HG03159 (cell line): ENCODE data around the gene SHC3.

ENCODE experiments used
- ATAC-seq: cut with Tn5 transposase; IDR thresholded peaks from one replicate; pipeline ENCODE4 v1.9.1; 2021; ENCODE audit warnings: mild to moderate bottlenecking, moderate library complexity; ENCODE audit not compliant: unreplicated experiment

Gene SHC3

GRCh38 chr9:89160806-89161205 is 17.8 kb downstream of the SHC3 start:
- no peak for ATAC-seq

- ATAC-seq: no peak
Measured at GRCh38 chr9:89154651-89155336, 23.8 kb downstream of the SHC3 start.

GRCh38 chr9:89154218-89154617 is 24.4 kb downstream of the SHC3 start:
- ATAC-seq: no peak

GRCh38 chr9:89153232-89154017 is 25.2 kb downstream of the SHC3 start:
- ATAC-seq: no peak

DNA sequence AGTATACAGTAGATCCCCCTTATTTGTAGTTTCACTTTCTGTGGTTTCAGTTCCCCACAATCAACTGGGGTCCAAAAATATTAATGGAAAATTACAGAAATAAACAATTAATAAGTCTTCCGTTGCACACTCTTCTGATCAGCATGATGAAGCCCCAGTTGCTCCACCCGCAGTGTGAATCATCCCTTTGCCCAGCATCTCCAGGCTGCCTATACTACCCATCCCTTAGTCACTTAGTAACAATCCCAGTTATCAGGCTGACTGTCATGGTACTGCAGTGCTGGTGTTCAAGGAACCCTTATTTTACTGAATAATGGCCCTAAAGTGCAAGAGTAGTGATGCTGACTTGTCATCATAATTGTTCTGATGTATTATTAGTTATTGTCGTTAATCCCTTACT is 28.9 kb downstream of the SHC3 start:
- no peak for ATAC-seq

DNA sequence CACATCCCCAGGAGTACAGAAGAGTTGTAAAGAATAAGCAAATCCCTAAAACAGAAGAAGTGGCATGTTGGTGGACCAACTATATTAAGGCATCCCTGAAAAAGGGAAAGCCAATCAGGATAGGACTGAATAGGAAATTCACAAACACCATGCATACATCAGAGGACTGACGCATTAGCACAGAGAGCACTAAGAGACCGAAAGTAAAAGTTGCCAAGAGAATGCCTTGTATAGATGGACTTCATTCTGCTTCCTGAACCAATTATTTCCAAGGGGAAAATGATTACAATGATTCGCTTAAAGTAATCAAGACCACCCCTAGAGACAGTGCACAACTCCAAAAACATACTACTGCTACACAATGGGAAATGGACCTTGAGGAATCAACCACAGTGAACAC is 33.5 kb downstream of the SHC3 start:
- no peak for ATAC-seq

DNA sequence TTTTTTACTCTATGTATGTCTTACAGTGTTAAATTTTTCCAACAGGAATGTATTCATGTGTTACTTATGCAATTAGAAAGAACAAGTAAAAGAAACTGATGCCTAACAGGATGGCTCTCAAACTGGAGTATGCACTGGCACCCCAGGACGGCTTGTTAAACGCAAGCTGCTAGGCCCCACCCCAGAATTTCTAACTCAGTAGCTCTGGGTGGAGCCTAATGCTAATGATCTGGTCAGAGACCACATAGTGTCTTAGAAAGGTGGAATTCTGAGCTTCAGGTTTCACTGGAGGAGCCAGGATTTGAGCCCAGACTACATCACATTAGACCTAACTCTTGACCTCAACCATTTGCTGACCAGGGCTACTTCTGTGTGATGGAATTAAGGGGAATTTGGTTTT is 34.4 kb downstream of the SHC3 start:
- ATAC-seq: no peak

GRCh38 chr9:89143266-89143665 is 35.4 kb downstream of the SHC3 start:
- no peak for ATAC-seq

DNA sequence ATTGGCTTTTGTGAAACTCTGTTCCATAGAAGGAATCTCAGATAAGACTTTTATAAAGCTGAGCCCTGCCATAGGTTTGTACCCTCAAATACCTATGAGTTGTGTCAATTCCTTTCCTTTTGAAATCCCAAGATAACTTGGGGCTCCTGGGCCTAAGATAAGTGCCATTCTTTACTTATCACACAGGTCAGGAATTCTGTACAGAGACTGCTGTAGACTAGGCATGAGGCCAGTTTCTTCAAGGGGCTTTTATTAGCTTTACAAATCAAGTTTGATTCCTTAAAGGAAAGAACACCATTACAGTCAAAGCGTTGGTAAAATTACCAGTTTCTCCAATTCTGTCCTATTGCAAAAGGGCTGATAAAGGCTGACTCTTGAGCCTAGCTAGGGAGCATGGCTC is 39.2 kb downstream of the SHC3 start:
- ATAC-seq: no peak

- no peak for ATAC-seq
Measured at GRCh38 chr9:89138463-89139390, 39.9 kb downstream of the SHC3 start.

DNA sequence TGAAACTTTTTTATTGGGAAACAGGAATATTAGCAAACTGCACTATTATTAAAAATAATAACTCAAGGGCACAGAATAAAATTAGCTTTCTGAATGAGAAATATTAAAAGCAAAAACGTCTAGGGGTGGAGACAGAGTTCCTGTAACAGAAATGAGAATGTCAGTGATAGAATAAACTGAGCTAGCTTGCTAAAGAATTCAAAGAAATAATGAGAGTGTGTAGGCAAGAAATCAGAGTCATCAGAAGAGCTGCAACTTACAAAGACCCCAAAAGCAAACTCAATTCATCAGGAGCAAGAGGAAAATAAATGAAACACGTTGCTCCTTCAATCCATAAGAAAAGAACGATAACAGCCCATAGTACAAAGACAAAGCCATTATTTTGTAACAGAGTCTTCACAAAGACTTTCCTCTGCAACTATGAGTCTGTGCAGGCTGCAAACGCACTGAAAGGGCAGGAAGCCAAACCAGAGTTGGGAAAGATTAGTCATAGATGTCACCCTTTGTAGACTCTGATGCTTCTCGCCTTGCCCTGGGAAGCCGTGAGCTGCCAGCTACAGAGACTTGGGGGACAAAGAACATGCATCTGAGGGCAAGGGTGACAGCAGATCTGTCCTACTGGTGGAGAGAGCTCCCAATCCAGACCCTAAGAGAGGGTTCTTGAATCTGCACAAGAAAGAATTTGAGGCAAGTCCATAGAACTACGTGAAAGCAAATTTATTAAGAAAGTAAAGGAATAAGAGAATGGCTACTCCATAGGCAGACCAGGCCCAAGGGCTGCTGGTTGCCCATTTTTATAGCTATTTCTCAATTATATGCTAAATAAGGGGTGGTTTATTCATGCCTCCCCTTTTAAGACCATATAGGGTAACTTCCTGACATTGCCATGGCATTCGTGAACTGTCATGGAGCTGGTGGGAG is 40.8 kb downstream of the SHC3 start:
- ATAC-seq: no peak

DNA sequence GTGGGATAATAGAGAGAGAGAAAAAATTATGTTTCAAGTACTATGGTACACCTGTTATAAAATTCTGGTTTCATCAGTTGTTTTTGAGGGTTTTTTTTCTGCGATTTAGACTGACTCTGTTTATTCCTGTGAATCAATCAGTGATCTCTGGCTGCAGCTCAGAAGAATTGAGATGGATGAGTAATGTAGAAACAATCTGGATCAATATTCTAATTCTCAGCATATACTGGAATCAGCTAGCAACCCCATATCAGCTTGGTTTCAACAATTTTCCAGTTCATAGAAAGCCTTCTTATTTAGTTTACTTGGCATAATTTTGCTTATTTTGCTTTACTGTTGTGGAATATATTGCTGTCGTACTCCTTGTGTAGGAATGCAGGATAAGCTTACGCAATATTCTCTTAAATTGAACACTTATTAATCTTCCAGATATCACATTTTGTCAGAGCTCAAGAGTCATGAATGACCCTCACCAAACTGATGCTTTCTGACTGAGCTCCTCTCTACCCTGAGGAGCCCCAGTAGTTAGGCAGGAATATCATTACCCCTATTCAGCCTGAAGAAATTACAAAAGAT is 42.9 kb downstream of the SHC3 start:
- no peak for ATAC-seq

- ATAC-seq: no peak
Measured at GRCh38 chr9:89134709-89135108, 43.9 kb downstream of the SHC3 start.

DNA sequence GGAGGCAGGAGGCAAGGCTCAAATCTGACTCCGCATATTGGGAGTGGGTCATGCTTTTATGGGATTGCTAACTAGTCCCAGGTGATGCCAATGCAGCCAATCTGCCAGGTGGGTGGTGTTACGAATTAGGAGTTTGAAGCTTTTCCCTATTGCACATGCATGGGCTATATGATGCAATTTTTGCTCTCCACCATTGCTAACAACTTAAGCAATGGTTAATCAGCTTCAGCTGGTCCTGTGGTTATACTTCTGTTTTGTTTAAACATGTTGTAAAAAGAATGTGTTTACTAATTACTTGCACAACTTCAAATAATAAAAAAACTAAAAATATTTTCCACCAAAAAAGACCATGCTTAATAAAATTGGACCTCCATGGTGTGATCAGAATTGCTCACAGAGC is 55.7 kb downstream of the SHC3 start:
- no peak for ATAC-seq

DNA sequence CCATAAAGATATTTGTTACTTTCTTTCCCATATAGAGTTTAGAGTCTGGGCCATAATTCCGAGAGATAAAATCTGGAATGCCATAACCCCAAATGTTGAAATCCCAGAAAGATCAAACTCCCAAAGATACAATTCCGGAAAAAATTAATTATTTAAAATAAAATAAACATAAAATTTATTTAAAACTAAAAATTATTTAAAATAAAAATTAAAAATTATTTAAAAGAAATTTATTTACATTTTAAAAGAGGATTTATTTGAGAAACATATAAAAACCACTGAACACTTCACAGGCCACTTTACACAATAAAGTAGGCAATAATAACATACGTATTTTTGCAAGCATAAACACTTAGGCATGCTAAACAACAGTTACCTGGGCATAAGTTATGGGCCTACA is 57.9 kb downstream of the SHC3 start:
- ATAC-seq: no peak

- ATAC-seq: no peak
Measured at GRCh38 chr9:89116805-89117192, 61.8 kb downstream of the SHC3 start.

GRCh38 chr9:89116064-89116804 is 62.4 kb downstream of the SHC3 start:
- no peak for ATAC-seq

DNA sequence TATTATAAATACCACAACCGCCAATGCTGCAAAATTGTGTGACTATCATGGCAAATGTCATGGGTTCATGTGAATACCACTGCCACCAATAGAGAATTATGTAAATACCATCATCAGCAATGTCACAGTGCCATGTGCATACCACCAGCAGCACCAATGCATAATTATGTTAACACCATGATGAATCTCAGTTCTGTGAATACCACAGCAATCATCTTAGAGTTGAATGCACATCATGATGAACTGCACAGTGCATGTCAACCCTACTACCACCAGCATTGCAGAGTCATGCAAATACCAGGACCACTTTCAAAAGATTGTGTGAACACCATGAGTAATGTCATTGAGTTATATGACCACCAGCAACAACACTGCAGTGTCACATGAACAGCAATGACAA is 63.2 kb downstream of the SHC3 start:
- ATAC-seq: no peak

GRCh38 chr9:89114741-89115140 is 63.9 kb downstream of the SHC3 start:
- ATAC-seq: no peak
